Caco-2 (cell line): ENCODE measurements around the gene GCNT2. TPM values are rescaled to one million over a fixed set of nuclear protein-coding genes. Genes with fewer than 3 reads are reported as not detected.

Source experiments
- BruUV-seq: library from RNA; stranded (reverse); fragments of 400-500 nt; replicated peaks from 2 replicates; lab custom pipeline; 2021; lab: Mats Ljungman, UMichigan
- CTCF ChIA-PET: fragments of 300-600 bp; sonication (Branson Sonifier 250); formaldehyde crosslinking; loops from one replicate; lab custom pipeline; 2022; ENCODE audit warnings: antibody characterized with exemption; lab: Charles Lee
- POLR2A ChIA-PET: fragments of 300-600 bp; sonication (Branson Sonifier 250); formaldehyde crosslinking; loops from one replicate; lab custom pipeline; 2022; ENCODE audit warnings: antibody characterized with exemption; lab: Charles Lee
- DNase-seq, 2 experiments: peaks; one replicate each; pipeline versions ENCODE4 v3.0.0 to v3.0.0-alpha.2; 2020 to 2022
- H3K27me3 ChIP-seq: replicated peaks from 2 replicates; pipeline ENCODE4 v1.6.0; 2011; ENCODE audit warnings: low read length; ENCODE audit not compliant: control insufficient read depth, insufficient read depth
- H3K36me3 ChIP-seq: 2 replicates; pipeline ENCODE4 v1.5.1; 2011; ENCODE audit warnings: low read length; ENCODE audit not compliant: control insufficient read depth, insufficient read depth
- H3K4me1 ChIP-seq: fragments of 250-450 bp; sonication (Bioruptor Pico); 2 replicates; pipeline ENCODE4 v1.5.1; 2020; ENCODE audit warnings: mild to moderate bottlenecking
- H3K4me3 ChIP-seq: 2 replicates; pipeline ENCODE4 v1.5.1; 2011; ENCODE audit warnings: low read depth, mild to moderate bottlenecking, control low read depth, low read length
- H3K9me3 ChIP-seq: fragments of 250-450 bp; sonication (Bioruptor Pico); 2 replicates; pipeline ENCODE4 v1.5.1; 2020; ENCODE audit warnings: mild to moderate bottlenecking, moderate library complexity
- H3K27ac Mint-ChIP-seq: one replicate; pipeline ENCODE4 v1.8.0; 2022; ENCODE audit warnings: mixed read lengths; ENCODE audit not compliant: unreplicated experiment
- H3K27me3 Mint-ChIP-seq: one replicate; pipeline ENCODE4 v1.8.0; 2022; ENCODE audit warnings: mixed read lengths; ENCODE audit not compliant: insufficient read depth, unreplicated experiment
- H3K36me3 Mint-ChIP-seq: one replicate; pipeline ENCODE4 v1.8.0; 2022; ENCODE audit warnings: mild to moderate bottlenecking, mixed read lengths; ENCODE audit not compliant: insufficient read depth, unreplicated experiment
- H3K4me1 Mint-ChIP-seq: one replicate; pipeline ENCODE4 v1.8.0; 2022; ENCODE audit warnings: low read depth, mixed read lengths; ENCODE audit not compliant: unreplicated experiment
- H3K4me3 Mint-ChIP-seq: one replicate; pipeline ENCODE4 v1.8.0; 2022; ENCODE audit warnings: mild to moderate bottlenecking, moderate library complexity, mixed read lengths; ENCODE audit not compliant: unreplicated experiment
- H3K9me3 Mint-ChIP-seq: one replicate; pipeline ENCODE4 v1.8.0; 2022; ENCODE audit warnings: mixed read lengths; ENCODE audit not compliant: unreplicated experiment
- CTCF ChIP-seq, 2 experiments: fragments of 200-600 bp in 1 of 2; IDR thresholded peaks; 1 replicate in 1 of 2; 2 replicates in 1 of 2; pipeline versions ENCODE4 v1.5.1 to v1.8.0; 2011 to 2022; ENCODE audit warnings: antibody characterized with exemption in 1 of 2, control low read depth in 1 of 2, inconsistent platforms in 1 of 2, low read depth in 1 of 2, low read length in 1 of 2, mild to moderate bottlenecking in 1 of 2, moderate library complexity in 1 of 2; ENCODE audit not compliant: insufficient read depth in 1 of 2, severe bottlenecking in 1 of 2, unreplicated experiment in 1 of 2
- intact Hi-C: fragments of 100-400 bp; cut with micrococcal nuclease; formaldehyde crosslinking; loops from one replicate; pipeline ENCODE4 v1.10.0; 2022; ENCODE audit not compliant: unreplicated experiment
- total RNA-seq: library from RNA; stranded (reverse); gene quantifications from 2 replicates; pipeline ENCODE4 v1.2.3, GENCODE V29; 2022

Gene GCNT2
- total RNA-seq, 1 experiment from 2014 or later: 70.7 TPM

- BruUV-seq: no TSS peak
- no peak overlapping the region for H3K4me3 Mint-ChIP-seq
- intact Hi-C loops: no loop called here
- peaks cover 40% of the 10 kb centered on the region for H3K36me3 Mint-ChIP-seq
- no peak for DNase-seq
- H3K4me1 Mint-ChIP-seq: peaks cover 13% of the 10 kb centered on the region
- Histone ChIP-seq H3K36me3 (no peaks in the 10 kb centered on the region), H3K9me3 (no peaks in the 10 kb centered on the region), H3K4me1 (peaks cover 14% of the 10 kb centered on the region), H3K27me3 (no peaks in the 10 kb centered on the region), H3K4me3 (no peak overlapping the region)
- H3K27me3 Mint-ChIP-seq: no peaks in the 10 kb centered on the region
- POLR2A ChIA-PET: no interaction called here
- CTCF ChIA-PET: no interaction called here
- H3K9me3 Mint-ChIP-seq: no peaks in the 10 kb centered on the region
- H3K27ac Mint-ChIP-seq: peak overlapping the region; percentile 84
- no peak for TF ChIP-seq CTCF (IDR thresholded peaks at IDR 0.05; ENCODE audit: insufficient read depth in 1 of 2, low read depth in 1 of 2, low read length in 1 of 2, severe bottlenecking in 1 of 2, unreplicated experiment in 1 of 2)
Measured at GRCh38 chr6:10591422-10592160, 70.4 kb downstream of the GCNT2 start.

- no peak for DNase-seq
- ChIA-PET CTCF (no interaction called here), POLR2A (interaction anchor here (0.6 to 1.0 kb wide), 2 partner anchors 75 to 127 kb away, joined by 3 read pairs; partner anchors contain the start of gene TMEM14C)
- Histone ChIP-seq H3K9me3 (no peaks in the 10 kb centered on the region), H3K27me3 (no peaks in the 10 kb centered on the region), H3K36me3 (no peaks in the 10 kb centered on the region), H3K4me1 (peaks cover 11% of the 10 kb centered on the region; the same call in 1 of the 2 replicates), H3K4me3 (no peak overlapping the region)
- Mint-ChIP-seq H3K4me1 (peaks cover 18% of the 10 kb centered on the region), H3K4me3 (no peak overlapping the region), H3K36me3 (peaks cover 60% of the 10 kb centered on the region), H3K27me3 (no peaks in the 10 kb centered on the region), H3K9me3 (no peaks in the 10 kb centered on the region), H3K27ac (no peak overlapping the region)
- no TSS peak for BruUV-seq
- intact Hi-C loops: no loop called here
- TF ChIP-seq CTCF (IDR thresholded peaks at IDR 0.05; ENCODE audit: insufficient read depth in 1 of 2, low read depth in 1 of 2, low read length in 1 of 2, severe bottlenecking in 1 of 2, unreplicated experiment in 1 of 2): no peak
Measured at GRCh38 chr6:10595731-10596664, 74.8 kb downstream of the GCNT2 start.

GRCh38 chr6:10597499-10598001, 76.4 kb downstream of the GCNT2 start:
- Histone ChIP-seq H3K4me1 (peaks cover 9% of the 10 kb centered on the region; the same call in 1 of the 2 replicates), H3K36me3 (no peaks in the 10 kb centered on the region), H3K4me3 (no peak overlapping the region), H3K9me3 (no peaks in the 10 kb centered on the region), H3K27me3 (no peaks in the 10 kb centered on the region)
- TF ChIP-seq CTCF (IDR thresholded peaks at IDR 0.05; ENCODE audit: insufficient read depth in 1 of 2, low read depth in 1 of 2, low read length in 1 of 2, severe bottlenecking in 1 of 2, unreplicated experiment in 1 of 2): no peak
- Mint-ChIP-seq H3K27ac (no peak overlapping the region), H3K9me3 (no peaks in the 10 kb centered on the region), H3K36me3 (peaks cover 47% of the 10 kb centered on the region), H3K4me3 (no peak overlapping the region), H3K27me3 (no peaks in the 10 kb centered on the region), H3K4me1 (peaks cover 9% of the 10 kb centered on the region)
- ChIA-PET POLR2A (no interaction called here), CTCF (no interaction called here)
- intact Hi-C loops: no loop called here
- BruUV-seq: no TSS peak
- no peak for DNase-seq
